GM19099 (cell line): ENCODE data around the gene SIRPG.

ENCODE experiments used
- POLR2A ChIP-seq: IDR thresholded peaks from 3 replicates; pipeline ENCODE4 v1.6.1; 2011; ENCODE audit warnings: low read depth; ENCODE audit not compliant: insufficient read length; ENCODE audit errors: extremely low read depth

SIRPG gene

GRCh38 chr20:1652960-1653359, 4.6 kb downstream of the SIRPG start:
- TF ChIP-seq POLR2A = no peak

- no peak for TF ChIP-seq POLR2A
Measured at GRCh38 chr20:1652104-1652503, 5.5 kb downstream of the SIRPG start.

GRCh38 chr20:1651268-1652058, 6.1 kb downstream of the SIRPG start:
- TF ChIP-seq POLR2A = no peak

GRCh38 chr20:1648101-1648500, 9.5 kb downstream of the SIRPG start:
- TF ChIP-seq POLR2A = no peak

GRCh38 chr20:1646975-1647431, 10.6 kb downstream of the SIRPG start:
- TF ChIP-seq POLR2A = no peak

- no peak for TF ChIP-seq POLR2A
Measured at GRCh38 chr20:1644101-1644962, 13.2 kb downstream of the SIRPG start.

- TF ChIP-seq POLR2A = no peak
Measured at GRCh38 chr20:1637755-1638154, 19.8 kb downstream of the SIRPG start.

GRCh38 chr20:1637226-1637625, 20.4 kb downstream of the SIRPG start:
- TF ChIP-seq POLR2A = no peak

- no peak for TF ChIP-seq POLR2A
Measured at GRCh38 chr20:1636621-1637020, 21.0 kb downstream of the SIRPG start.

GRCh38 chr20:1635291-1635979, 22.1 kb downstream of the SIRPG start:
- TF ChIP-seq POLR2A = no peak

GRCh38 chr20:1633535-1633934, 24.0 kb downstream of the SIRPG start:
- TF ChIP-seq POLR2A = no peak

- TF ChIP-seq POLR2A = no peak
Measured at GRCh38 chr20:1632178-1632577, 25.4 kb downstream of the SIRPG start.

GRCh38 chr20:1631309-1632151, 26.0 kb downstream of the SIRPG start:
- TF ChIP-seq POLR2A = no peak

GRCh38 chr20:1630186-1630585, 27.4 kb downstream of the SIRPG start:
- TF ChIP-seq POLR2A = no peak
